ENCODE results near the gene SLC13A2.

DNA sequence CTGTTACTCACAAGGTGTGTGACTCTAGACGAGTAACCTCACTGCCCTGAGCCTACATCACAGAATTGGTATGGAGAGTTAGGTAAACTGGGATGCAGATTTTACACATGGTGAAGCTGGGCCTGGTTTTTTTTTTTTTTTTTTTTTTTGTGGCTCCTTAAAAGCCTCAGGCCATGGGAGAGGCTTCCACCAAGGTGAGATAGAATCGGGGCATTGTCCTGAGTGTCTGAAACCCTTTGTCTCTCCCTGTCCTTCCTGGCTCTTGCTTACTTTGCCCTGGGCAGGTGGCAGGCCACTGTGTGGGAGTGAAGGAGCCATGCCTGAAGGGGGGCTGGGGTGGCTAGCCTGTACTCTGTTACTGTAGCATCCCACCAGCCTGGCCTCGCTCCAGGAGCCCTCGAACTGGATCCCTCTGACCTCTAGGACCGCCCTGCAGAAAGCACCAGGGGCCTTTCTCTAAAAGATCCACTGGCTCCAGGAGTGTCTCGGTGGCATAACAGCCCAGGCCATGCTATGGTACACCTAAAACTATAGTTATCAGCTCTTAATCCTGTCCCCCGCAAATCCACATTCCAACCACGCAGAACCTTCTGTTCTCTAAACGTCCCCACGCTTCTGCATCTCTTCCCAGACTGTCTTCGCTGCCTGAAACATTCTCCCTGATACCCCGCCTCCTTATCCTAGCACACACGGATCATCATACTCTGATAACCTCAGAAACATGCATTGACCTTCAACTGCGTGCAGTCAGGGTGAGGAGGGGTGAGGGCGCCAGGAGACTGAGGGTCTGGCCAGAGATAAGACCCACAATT is 1.7 kb upstream of the SLC13A2 start:
- TF ChIP-seq, protein P1, sequence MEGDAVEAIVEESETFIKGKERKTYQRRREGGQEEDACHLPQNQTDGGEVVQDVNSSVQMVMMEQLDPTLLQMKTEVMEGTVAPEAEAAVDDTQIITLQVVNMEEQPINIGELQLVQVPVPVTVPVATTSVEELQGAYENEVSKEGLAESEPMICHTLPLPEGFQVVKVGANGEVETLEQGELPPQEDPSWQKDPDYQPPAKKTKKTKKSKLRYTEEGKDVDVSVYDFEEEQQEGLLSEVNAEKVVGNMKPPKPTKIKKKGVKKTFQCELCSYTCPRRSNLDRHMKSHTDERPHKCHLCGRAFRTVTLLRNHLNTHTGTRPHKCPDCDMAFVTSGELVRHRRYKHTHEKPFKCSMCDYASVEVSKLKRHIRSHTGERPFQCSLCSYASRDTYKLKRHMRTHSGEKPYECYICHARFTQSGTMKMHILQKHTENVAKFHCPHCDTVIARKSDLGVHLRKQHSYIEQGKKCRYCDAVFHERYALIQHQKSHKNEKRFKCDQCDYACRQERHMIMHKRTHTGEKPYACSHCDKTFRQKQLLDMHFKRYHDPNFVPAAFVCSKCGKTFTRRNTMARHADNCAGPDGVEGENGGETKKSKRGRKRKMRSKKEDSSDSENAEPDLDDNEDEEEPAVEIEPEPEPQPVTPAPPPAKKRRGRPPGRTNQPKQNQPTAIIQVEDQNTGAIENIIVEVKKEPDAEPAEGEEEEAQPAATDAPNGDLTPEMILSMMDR (IDR thresholded peaks at IDR 0.05 in 4 of 5, conservative IDR thresholded peaks at IDR 0.05 in 1 of 5): no peak
- TF ChIP-seq POLR2A (IDR thresholded peaks at IDR 0.05): no peak

Measured in gastrocnemius medialis (tissue), 4 donors.